Measurements from ENCODE around the gene PRKAR1B.

The PRKAR1B gene

DNA sequence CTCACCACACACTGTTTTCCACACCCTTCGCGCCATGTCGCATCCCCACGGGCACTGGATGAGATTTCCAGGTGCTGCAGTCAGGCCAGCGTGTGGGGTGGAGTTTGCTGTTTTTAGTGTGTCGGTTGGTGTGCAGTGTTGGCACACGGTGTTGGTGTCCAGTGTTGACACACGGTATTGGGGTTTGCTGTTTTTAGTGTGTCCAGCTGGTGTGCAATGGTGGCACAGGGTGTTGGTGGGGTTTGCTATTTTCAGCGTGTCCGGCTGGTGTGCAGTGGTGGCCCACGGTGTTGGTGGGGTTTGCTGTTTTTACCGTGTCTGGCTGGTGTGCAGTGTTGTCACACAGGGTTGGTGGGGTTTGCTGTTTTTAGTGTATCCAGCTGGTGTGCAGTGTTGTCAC lies 20.1 kb upstream of the PRKAR1B start:
- Histone ChIP-seq H3F3A (ENCODE audit: insufficient read depth, low read length) (no peaks in the 10 kb centered on the region), H3K27me3 (ENCODE audit: insufficient read depth, low read length) (no peaks in the 10 kb centered on the region), H4K20me1 (ENCODE audit: insufficient read depth, low read length) (no peaks in the 10 kb centered on the region), H3K27ac (ENCODE audit: low read depth, low read length, poor library complexity, severe bottlenecking) (no peak overlapping the region), H3K9me2 (ENCODE audit: low read depth, low read length) (no peaks in the 10 kb centered on the region), H2AFZ (ENCODE audit: low read length) (no peak overlapping the region), H3K79me2 (ENCODE audit: insufficient read depth, low read length) (no peaks in the 10 kb centered on the region), H3K36me3 (ENCODE audit: insufficient read depth, low read length) (peaks cover 56% of the 10 kb centered on the region), H3K4me1 (ENCODE audit: insufficient read depth, low read length, severe bottlenecking) (no peaks in the 10 kb centered on the region), H3K4me3 (ENCODE audit: low read depth, low read length, poor library complexity, severe bottlenecking) (no peak overlapping the region), H3K9me3 (ENCODE audit: low read length) (no peaks in the 10 kb centered on the region), H3K4me2 (ENCODE audit: low read length) (no peak overlapping the region), H3K9ac (ENCODE audit: low read length) (no peak overlapping the region)
- no peak for TF ChIP-seq EZH2 (IDR thresholded peaks at IDR 0.05; ENCODE audit: borderline replicate concordance, low read length)
- TF ChIP-seq, protein P1, sequence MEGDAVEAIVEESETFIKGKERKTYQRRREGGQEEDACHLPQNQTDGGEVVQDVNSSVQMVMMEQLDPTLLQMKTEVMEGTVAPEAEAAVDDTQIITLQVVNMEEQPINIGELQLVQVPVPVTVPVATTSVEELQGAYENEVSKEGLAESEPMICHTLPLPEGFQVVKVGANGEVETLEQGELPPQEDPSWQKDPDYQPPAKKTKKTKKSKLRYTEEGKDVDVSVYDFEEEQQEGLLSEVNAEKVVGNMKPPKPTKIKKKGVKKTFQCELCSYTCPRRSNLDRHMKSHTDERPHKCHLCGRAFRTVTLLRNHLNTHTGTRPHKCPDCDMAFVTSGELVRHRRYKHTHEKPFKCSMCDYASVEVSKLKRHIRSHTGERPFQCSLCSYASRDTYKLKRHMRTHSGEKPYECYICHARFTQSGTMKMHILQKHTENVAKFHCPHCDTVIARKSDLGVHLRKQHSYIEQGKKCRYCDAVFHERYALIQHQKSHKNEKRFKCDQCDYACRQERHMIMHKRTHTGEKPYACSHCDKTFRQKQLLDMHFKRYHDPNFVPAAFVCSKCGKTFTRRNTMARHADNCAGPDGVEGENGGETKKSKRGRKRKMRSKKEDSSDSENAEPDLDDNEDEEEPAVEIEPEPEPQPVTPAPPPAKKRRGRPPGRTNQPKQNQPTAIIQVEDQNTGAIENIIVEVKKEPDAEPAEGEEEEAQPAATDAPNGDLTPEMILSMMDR (IDR thresholded peaks at IDR 0.05; ENCODE audit: low read length) = no peak

DNA sequence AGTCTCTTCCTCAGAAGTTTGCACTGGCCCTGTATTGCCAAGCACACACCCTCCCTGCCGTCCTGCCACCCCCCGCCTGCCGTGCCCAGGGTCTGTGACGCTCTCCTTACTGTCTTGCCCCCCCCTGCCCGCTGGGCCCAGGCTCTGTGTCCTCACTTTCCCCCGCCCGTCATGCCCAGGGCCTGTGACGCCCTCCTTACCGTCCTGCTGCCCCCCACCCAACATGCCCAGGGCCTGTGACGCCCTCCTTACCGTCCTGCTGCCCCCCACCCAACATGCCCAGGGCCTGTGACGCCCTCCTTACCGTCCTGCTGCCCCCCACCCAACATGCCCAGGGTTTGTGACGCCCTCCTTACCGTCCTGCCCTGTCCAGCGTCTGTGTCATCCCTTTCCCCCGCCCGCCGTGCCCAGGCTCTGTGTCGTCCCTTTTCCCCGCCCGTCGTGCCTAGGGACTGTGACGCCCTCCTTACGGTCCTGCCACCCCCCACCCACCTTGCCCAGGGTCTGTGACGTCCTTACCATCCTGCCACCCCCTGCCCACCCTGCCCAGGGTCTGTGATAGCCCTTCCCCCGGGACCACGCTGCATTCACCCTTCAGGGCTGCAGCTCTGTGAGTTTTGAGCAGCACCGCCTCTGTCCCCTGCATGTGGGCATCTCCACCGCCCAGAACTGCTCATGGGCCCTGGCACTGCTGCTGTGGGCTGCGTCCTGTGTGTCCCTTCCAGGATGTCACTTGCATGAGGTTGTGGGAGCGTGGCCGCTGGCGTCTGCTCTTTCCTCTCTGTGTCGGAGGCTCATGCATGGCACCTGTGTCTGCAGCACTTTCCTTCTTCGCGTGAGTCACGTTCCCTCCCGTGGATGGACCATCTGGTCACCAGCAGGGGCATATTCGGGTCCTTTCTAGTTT lies 19.3 kb upstream of the PRKAR1B start:
- H3K79me2 ChIP-seq (ENCODE audit: insufficient read depth, low read length) = no peaks in the 10 kb centered on the region
- H4K20me1 ChIP-seq (ENCODE audit: insufficient read depth, low read length) = no peaks in the 10 kb centered on the region
- TF ChIP-seq EZH2 (IDR thresholded peaks at IDR 0.05; ENCODE audit: borderline replicate concordance, low read length) = no peak
- TF ChIP-seq, protein P1 (IDR thresholded peaks at IDR 0.05; ENCODE audit: low read length) = no peak

DNA sequence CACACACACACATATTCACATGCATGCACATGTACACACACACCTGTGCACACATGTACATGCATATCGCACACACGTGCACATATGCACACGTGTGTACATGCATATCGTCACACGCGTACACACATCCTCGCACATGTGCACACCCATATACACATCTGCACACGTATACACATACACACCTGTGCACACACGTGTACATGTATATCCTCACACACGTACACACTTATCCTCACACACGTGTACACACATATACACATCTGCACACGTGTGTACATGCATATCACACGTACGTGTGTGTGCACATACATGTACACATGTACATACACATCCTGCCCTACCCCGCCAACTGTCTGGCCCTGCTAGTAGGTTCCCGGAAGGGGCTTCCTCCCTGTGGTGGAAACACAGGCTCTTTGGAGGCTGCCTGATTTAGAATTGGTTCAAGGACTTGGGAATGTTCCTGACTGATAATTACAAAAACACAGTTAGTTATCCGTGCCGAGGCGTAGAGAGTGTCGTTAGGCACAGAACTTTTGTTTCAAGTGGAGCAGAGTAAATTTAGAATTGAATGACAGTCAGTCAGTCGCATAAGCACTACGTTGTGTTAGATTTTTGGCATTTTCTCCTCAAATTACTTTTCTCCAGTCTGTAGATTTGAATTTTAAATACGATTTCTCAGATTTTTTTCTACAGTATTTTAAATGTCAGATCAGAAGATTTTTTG lies 18.5 kb upstream of the PRKAR1B start:
- no peak overlapping the region for H3K9ac ChIP-seq (ENCODE audit: low read length)
- no peak for TF ChIP-seq EZH2 (IDR thresholded peaks at IDR 0.05; ENCODE audit: borderline replicate concordance, low read length)
- TF ChIP-seq, protein P1 (IDR thresholded peaks at IDR 0.05; ENCODE audit: low read length) = no peak
- no peaks in the 10 kb centered on the region for H3F3A ChIP-seq (ENCODE audit: insufficient read depth, low read length)
- H3K27me3 ChIP-seq (ENCODE audit: insufficient read depth, low read length) = no peaks in the 10 kb centered on the region
- H3K27ac ChIP-seq (ENCODE audit: low read depth, low read length, poor library complexity, severe bottlenecking) = no peak overlapping the region
- peaks cover 55% of the 10 kb centered on the region for H3K36me3 ChIP-seq (ENCODE audit: insufficient read depth, low read length)
- H2AFZ ChIP-seq (ENCODE audit: low read length) = no peak overlapping the region
- H3K4me1 ChIP-seq (ENCODE audit: insufficient read depth, low read length, severe bottlenecking) = no peaks in the 10 kb centered on the region
- H4K20me1 ChIP-seq (ENCODE audit: insufficient read depth, low read length) = no peaks in the 10 kb centered on the region
- no peaks in the 10 kb centered on the region for H3K9me2 ChIP-seq (ENCODE audit: low read depth, low read length)
- H3K4me2 ChIP-seq (ENCODE audit: low read length) = no peak overlapping the region
- H3K4me3 ChIP-seq (ENCODE audit: low read depth, low read length, poor library complexity, severe bottlenecking) = no peak overlapping the region
- H3K79me2 ChIP-seq (ENCODE audit: insufficient read depth, low read length) = no peaks in the 10 kb centered on the region
- no peaks in the 10 kb centered on the region for H3K9me3 ChIP-seq (ENCODE audit: low read length)

More for the DNA sequence above, 19.3 kb upstream of the PRKAR1B start:
- no peaks in the 10 kb centered on the region for H3F3A ChIP-seq (ENCODE audit: insufficient read depth, low read length)
- H3K9ac ChIP-seq (ENCODE audit: low read length) = no peak overlapping the region
- no peak overlapping the region for H3K4me2 ChIP-seq (ENCODE audit: low read length)
- no peaks in the 10 kb centered on the region for H3K9me3 ChIP-seq (ENCODE audit: low read length)
- no peaks in the 10 kb centered on the region for H3K4me1 ChIP-seq (ENCODE audit: insufficient read depth, low read length, severe bottlenecking)
- H3K27me3 ChIP-seq (ENCODE audit: insufficient read depth, low read length) = no peaks in the 10 kb centered on the region
- no peak overlapping the region for H2AFZ ChIP-seq (ENCODE audit: low read length)
- H3K36me3 ChIP-seq (ENCODE audit: insufficient read depth, low read length) = peaks cover 55% of the 10 kb centered on the region
- no peak overlapping the region for H3K4me3 ChIP-seq (ENCODE audit: low read depth, low read length, poor library complexity, severe bottlenecking)
- no peaks in the 10 kb centered on the region for H3K9me2 ChIP-seq (ENCODE audit: low read depth, low read length)
- H3K27ac ChIP-seq (ENCODE audit: low read depth, low read length, poor library complexity, severe bottlenecking) = no peak overlapping the region

All from OCI-LY1 (cell line).